Measurements from ENCODE around the gene LCN15. TPM values are rescaled to one million over a fixed set of nuclear protein-coding genes. Genes with fewer than 3 reads are reported as not detected.
A peak's percentile ranks its signal among the peaks of the same experiment; 100 is the strongest.

The LCN15 gene
- total and polyA plus RNA-seq, 8 donors, result not detected

DNA sequence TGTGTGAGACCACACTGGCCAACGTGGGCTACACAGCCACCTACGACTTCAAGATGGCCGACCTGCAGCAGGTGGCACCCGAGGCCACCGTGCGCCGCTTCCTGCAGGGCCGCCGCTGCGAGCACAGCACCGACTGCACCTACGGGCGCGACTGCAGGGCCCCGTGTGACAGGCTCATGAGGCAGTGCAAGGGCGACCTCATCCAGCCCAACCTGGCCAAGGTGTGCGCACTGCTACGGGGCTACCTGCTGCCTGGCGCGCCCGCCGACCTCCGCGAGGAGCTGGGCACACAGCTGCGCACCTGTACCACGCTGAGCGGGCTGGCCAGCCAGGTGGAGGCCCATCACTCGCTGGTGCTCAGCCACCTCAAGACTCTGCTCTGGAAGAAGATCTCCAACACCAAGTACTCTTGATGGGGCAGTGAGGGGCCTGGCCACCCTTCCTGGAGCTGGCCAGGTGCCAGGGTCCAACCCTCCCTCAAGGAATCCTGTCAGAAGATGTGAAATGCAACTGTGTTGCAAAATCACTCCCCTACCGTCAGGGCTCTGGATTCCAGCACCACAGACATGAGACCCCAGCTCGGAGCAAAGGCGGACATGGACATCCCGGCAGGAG, 40.8 kb downstream of the LCN15 start:
- 89 to 94% (median 91%) methylated on average over 26 to 32 of the region's 32 CpGs for WGBS, 5 donors
- intact Hi-C loops (cut with DNase I; ENCODE audit: low total_unique reads), result no loop called here
- Histone ChIP-seq H3K27me3 (no peaks in the 10 kb centered on the region), H3K27ac (no peak overlapping the region), H3K4me3 (no peak overlapping the region), H3K36me3 (peaks cover 37 to 58% (median 57%) of the 10 kb centered on the region in 4 donors), H3K9me3 (no peaks in the 10 kb centered on the region), H3K4me1 (peaks cover 42 to 84% (median 73%) of the 10 kb centered on the region in 4 donors)
- TF ChIP-seq POLR2AphosphoS5 (IDR thresholded peaks at IDR 0.05) (no peak), EP300 (IDR thresholded peaks at IDR 0.05) (no peak), POLR2A (IDR thresholded peaks at IDR 0.05) (no peak)
- TF ChIP-seq, protein P1, sequence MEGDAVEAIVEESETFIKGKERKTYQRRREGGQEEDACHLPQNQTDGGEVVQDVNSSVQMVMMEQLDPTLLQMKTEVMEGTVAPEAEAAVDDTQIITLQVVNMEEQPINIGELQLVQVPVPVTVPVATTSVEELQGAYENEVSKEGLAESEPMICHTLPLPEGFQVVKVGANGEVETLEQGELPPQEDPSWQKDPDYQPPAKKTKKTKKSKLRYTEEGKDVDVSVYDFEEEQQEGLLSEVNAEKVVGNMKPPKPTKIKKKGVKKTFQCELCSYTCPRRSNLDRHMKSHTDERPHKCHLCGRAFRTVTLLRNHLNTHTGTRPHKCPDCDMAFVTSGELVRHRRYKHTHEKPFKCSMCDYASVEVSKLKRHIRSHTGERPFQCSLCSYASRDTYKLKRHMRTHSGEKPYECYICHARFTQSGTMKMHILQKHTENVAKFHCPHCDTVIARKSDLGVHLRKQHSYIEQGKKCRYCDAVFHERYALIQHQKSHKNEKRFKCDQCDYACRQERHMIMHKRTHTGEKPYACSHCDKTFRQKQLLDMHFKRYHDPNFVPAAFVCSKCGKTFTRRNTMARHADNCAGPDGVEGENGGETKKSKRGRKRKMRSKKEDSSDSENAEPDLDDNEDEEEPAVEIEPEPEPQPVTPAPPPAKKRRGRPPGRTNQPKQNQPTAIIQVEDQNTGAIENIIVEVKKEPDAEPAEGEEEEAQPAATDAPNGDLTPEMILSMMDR (IDR thresholded peaks at IDR 0.05), result no peak
- DNase-seq, result no peak

DNA sequence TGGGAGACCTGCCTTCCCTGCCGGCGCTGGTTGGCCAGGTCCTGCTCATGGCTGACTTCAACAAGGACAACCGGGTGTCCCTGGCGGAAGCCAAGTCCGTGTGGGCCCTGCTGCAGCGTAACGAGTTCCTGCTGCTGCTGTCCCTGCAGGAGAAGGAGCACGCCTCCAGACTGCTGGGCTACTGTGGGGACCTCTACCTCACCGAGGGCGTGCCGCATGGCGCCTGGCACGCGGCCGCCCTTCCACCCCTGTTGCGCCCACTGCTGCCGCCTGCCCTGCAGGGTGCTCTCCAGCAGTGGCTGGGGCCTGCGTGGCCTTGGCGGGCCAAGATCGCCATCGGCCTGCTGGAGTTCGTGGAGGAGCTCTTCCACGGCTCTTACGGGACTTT, 41.4 kb downstream of the LCN15 start:
- H3K27ac ChIP-seq, result no peak overlapping the region
- H3K4me3 ChIP-seq, result no peak overlapping the region
- H3K4me1 ChIP-seq, result peaks cover 40 to 82% (median 71%) of the 10 kb centered on the region in 4 donors
- no peak for DNase-seq
- WGBS, 5 donors, result 82 to 90% (median 86%) methylated on average over 7 to 24 of the region's 24 CpGs
- peak in 2 of 3 donors; percentile 10 to 36 for TF ChIP-seq POLR2AphosphoS5 (IDR thresholded peaks at IDR 0.05)
- TF ChIP-seq, protein P1 (IDR thresholded peaks at IDR 0.05), result no peak
- TF ChIP-seq EP300 (IDR thresholded peaks at IDR 0.05), result no peak
- H3K9me3 ChIP-seq, result no peaks in the 10 kb centered on the region
- peaks cover 37 to 58% (median 57%) of the 10 kb centered on the region in 4 donors for H3K36me3 ChIP-seq
- intact Hi-C loops (cut with DNase I; ENCODE audit: low total_unique reads), result no loop called here
- no peaks in the 10 kb centered on the region for H3K27me3 ChIP-seq

DNA sequence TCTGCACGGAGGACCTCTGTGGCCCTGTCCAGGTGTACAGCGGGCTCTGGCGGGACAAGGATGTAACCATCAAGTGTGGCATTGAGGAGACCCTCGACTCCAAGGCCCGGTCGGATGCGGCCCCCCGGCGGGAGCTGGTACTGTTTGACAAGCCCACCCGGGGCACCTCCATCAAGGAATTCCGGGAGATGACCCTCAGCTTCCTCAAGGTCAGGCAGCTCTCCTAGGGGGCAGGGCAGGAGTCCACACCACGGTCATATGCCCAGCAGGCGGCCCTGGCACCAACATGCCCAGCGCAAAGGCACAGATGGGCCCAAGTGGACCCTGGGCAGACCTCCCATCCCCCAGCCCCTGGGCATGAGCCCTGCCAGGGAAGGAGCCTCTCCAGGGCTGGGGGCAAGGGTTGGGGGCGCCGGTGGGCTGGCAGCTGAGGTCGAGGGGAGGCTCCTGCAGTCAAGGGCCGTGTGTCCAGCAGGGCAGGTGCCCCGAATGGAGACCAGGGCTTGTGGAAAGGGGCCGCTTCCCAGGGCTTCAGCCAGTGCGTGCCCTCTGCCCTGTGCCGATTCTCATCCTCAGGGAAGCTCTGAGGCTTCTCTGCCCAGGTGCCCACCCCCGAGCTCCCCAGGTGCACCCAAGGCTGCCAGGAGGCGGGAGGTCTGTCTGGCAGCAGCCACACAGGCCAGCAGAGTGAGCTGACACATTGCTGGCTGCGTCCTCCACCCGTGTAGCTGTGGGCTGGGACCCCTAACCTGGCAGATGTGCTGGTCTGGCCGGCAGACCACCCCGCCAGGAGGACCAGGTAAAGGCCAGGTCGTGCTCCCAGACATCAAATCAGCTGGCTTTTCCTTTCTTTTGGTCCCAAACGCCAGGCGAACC, 42.0 kb downstream of the LCN15 start:
- Histone ChIP-seq H3K9me3 (no peaks in the 10 kb centered on the region), H3K27ac (no peak overlapping the region), H3K27me3 (no peaks in the 10 kb centered on the region), H3K4me3 (no peak overlapping the region), H3K4me1 (peaks cover 38 to 82% (median 69%) of the 10 kb centered on the region in 4 donors), H3K36me3 (peaks cover 37 to 58% (median 57%) of the 10 kb centered on the region in 4 donors)
- WGBS, 5 donors, result 80 to 88% (median 83%) methylated on average over 12 to 31 of the region's 31 CpGs
- intact Hi-C loops (cut with DNase I; ENCODE audit: low total_unique reads), result no loop called here
- TF ChIP-seq EP300 (IDR thresholded peaks at IDR 0.05) (no peak), POLR2AphosphoS5 (IDR thresholded peaks at IDR 0.05) (no peak), POLR2A (IDR thresholded peaks at IDR 0.05) (no peak)
- TF ChIP-seq, protein P1 (IDR thresholded peaks at IDR 0.05), result no peak
- no peak for DNase-seq

DNA sequence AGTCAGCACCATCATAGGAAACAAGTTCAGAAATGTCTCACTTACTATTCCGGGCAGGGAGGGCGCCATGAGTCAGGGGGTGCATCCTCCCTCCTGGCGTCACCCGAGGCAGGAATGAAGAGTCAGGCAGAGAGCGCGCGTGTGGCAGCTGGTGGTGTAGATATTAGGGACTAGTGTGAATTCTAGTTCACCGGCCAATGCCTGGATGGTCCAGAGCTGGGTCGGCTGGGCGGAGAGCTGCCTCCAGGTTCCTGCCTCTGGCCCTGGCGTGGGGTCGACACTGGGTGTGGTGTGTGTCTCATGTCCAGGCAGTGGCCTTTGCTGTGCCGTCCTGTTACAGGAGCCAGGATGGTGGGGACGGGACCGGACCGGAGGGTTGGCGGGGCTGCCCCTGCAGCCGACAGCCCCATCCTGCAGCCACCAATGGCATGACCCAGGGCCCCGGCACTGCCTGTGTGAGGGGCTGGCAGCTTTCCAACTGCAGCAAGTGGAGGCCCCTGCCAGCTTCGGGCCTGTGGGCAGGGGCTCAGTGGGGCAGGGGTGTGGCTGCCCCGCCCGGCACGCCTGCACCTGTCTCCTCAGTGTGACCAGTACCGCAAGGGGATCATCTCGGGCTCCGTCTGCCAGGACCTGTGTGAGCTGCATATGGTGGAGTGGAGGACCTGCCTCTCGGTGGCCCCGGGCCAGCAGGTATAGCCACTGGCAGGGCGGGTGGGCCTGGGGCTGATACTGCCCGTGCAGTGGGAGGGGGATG, 42.8 kb downstream of the LCN15 start:
- intact Hi-C loops (cut with DNase I; ENCODE audit: low total_unique reads), result no loop called here
- peaks cover 30 to 74% (median 61%) of the 10 kb centered on the region in 4 donors for H3K4me1 ChIP-seq
- WGBS, 5 donors, result 59 to 71% (median 63%) methylated on average over 9 to 30 of the region's 30 CpGs

More for the DNA sequence above, 42.8 kb downstream of the LCN15 start:
- Histone ChIP-seq H3K27ac (peak overlapping the region in 2 of 5 donors; percentile 5 to 54), H3K36me3 (peaks cover 37 to 56% (median 55%) of the 10 kb centered on the region in 4 donors), H3K9me3 (no peaks in the 10 kb centered on the region), H3K27me3 (peaks cover 0 to 2% (median 0%) of the 10 kb centered on the region in 3 donors), H3K4me3 (no peak overlapping the region)
- no peak for DNase-seq
- TF ChIP-seq EP300 (IDR thresholded peaks at IDR 0.05), result no peak
- TF ChIP-seq POLR2AphosphoS5 (IDR thresholded peaks at IDR 0.05), result no peak
- TF ChIP-seq POLR2A (IDR thresholded peaks at IDR 0.05), result no peak
- TF ChIP-seq, protein P1 (IDR thresholded peaks at IDR 0.05), result no peak

All from stomach (tissue), 9 donors.